NT2/D1 (cell line): ENCODE data around the gene KRT81.
"Not testable (repeated sequence)": the region's sequence is repeated elsewhere in the genome, so short reads cannot be mapped to it uniquely, and the experiment has no call there.

ENCODE experiments used
- DNase-seq: peaks from one replicate; pipeline ENCODE4 v3.0.0-alpha.2; 2011; ENCODE audit warnings: low read depth, low spot score
- H3K27me3 ChIP-seq: 2 replicates; pipeline ENCODE4 v1.6.0; 2011; ENCODE audit warnings: mild to moderate bottlenecking; ENCODE audit not compliant: insufficient read length, insufficient read depth
- H3K36me3 ChIP-seq: 2 replicates; pipeline ENCODE4 v1.6.1; 2011; ENCODE audit warnings: mild to moderate bottlenecking, low read length, mixed read lengths; ENCODE audit not compliant: insufficient read depth, insufficient read length
- H3K4me1 ChIP-seq: 2 replicates; pipeline ENCODE4 v1.5.1; 2011; ENCODE audit not compliant: insufficient read depth, insufficient read length
- H3K4me3 ChIP-seq: 2 replicates; pipeline ENCODE4 v1.5.1; 2011; ENCODE audit warnings: low read depth; ENCODE audit not compliant: insufficient read length
- H3K9ac ChIP-seq: 2 replicates; pipeline ENCODE4 v1.6.0; 2011; ENCODE audit warnings: low read depth; ENCODE audit not compliant: insufficient read length
- H3K9me3 ChIP-seq: 2 replicates; pipeline ENCODE4 v1.5.1; 2011; ENCODE audit warnings: mild to moderate bottlenecking, low read length; ENCODE audit not compliant: insufficient read depth
- SUZ12 ChIP-seq: IDR thresholded peaks from 2 replicates; pipeline ENCODE4 v1.6.1; 2011; ENCODE audit not compliant: insufficient read length, insufficient read depth; ENCODE audit errors: extremely low read depth
- YY1 ChIP-seq: IDR thresholded peaks from 2 replicates; pipeline ENCODE4 v1.6.1; 2011; ENCODE audit not compliant: insufficient read length, insufficient read depth
- ZNF274 ChIP-seq: IDR thresholded peaks from 2 replicates; pipeline ENCODE4 v1.6.1; 2011; ENCODE audit warnings: mild to moderate bottlenecking, low read depth, low read length

Gene KRT81

DNA sequence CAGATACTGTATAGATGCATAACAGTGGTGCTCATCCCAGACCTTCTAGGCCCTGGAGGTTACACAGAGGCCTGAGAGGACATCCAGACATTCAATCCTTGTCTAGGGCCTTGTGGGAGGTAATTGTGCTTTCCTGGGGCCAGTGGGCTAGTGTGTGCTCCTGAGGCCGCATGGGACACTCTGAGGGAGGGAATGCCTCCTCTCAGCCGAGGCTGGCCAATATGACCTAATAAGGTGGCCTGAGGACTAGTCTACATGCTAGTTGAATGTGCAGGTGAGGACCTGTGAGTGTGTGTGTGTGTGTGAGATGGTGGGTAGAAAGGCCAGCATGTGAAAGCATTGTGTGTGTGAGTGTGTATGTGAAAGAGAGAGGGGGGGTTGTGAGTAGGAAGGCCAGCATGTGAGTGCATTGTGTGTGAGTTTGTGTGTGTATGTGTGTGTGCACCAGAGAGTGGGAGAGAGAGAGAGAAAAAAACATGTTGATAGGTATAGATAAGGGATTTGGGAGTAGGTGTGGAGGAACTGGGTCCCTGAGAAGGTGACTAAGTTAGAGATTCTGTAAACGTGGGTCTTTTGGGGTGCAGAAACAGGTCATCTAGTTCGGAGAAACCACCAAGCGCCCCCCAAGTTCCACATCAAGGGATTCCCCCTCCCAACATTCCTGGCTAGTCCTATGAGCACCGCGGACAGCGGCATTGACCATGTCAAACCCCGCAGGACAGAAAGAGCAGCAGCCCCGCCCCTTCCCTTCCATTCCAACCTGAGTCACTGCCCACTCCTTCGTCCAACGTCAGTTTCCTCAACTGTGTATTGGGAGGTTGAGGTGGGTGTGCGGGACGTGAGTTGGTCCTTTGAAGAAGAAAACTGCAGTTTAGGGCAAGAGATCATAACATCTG is 9.7 kb upstream of the KRT81 start:
- Histone ChIP-seq H3K27me3 (peaks cover 8% of the 10 kb centered on the region), H3K4me1 (peaks cover 7% of the 10 kb centered on the region), H3K9ac (no peak overlapping the region), H3K9me3 (no peaks in the 10 kb centered on the region), H3K4me3 (no peak overlapping the region), H3K36me3 (no peaks in the 10 kb centered on the region)
- DNase-seq: no peak
- TF ChIP-seq ZNF274 (no peak), SUZ12 (no peak)

DNA sequence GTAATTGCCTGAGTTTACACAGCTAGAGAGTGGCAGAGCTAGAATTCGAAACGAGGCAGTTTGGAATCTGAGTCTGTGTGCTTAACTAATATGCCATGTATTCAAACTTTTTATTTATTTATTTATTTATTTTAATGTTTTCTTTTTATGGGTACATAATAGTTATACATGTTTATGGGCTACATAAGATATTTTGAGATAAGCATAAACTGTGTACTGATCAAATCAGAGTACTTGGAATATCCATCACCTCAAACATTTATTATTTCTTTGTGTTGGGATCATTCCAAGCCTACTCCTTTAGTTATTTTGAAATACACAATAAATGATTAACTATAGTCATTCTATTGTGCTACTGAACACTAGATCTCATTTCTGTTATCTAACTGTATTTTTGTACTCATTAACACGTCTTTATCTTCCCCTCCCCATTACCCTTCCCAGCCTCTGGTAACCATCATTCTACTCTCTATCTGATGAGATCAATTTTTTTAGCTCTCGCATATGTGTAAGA is 7.4 kb upstream of the KRT81 start:
- no peak overlapping the region for H3K9ac ChIP-seq
- H3K27me3 ChIP-seq: peaks cover 8% of the 10 kb centered on the region
- H3K4me3 ChIP-seq: no peak overlapping the region
- H3K9me3 ChIP-seq: no peaks in the 10 kb centered on the region
- no peaks in the 10 kb centered on the region for H3K36me3 ChIP-seq
- no peak for TF ChIP-seq SUZ12
- TF ChIP-seq YY1: no peak
- TF ChIP-seq ZNF274: no peak
- no peaks in the 10 kb centered on the region for H3K4me1 ChIP-seq
- no peak for DNase-seq

DNA sequence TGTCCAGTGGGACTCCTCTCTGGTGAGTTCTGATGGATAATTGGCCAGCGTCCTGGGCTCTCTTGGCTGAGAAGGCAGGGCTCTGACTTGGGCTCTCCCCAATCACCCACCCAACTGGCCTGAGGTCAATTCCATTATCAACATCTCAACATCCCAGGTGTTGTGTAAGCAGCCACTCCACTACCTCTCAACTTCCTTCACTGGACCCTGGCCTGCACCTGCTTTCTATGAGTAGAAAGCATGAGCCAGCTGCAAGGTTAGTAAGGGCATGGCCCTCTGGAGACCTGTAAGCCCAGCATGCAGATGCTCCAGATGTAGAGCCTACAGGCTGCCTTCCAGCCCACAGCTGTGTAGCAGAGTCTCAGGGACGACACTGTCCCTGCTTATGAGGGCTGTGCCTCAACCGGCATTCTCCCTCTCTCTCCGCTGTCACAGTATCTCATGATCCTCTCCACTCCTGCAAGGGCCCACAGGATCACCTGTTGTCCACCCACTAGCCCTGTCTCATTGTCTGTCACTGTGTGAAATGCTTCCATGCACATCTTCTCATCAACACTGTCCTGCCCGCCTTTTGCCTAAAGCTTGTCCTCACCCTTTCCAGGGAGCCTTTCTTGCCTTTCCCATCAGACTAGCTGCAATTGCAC is 5.4 kb upstream of the KRT81 start:
- Histone ChIP-seq H3K36me3 (no peaks in the 10 kb centered on the region), H3K27me3 (peaks cover 8% of the 10 kb centered on the region), H3K4me1 (no peaks in the 10 kb centered on the region), H3K9me3 (no peaks in the 10 kb centered on the region), H3K9ac (no peak overlapping the region), H3K4me3 (no peak overlapping the region)
- DNase-seq: no peak
- TF ChIP-seq YY1: no peak
- no peak for TF ChIP-seq SUZ12

DNA sequence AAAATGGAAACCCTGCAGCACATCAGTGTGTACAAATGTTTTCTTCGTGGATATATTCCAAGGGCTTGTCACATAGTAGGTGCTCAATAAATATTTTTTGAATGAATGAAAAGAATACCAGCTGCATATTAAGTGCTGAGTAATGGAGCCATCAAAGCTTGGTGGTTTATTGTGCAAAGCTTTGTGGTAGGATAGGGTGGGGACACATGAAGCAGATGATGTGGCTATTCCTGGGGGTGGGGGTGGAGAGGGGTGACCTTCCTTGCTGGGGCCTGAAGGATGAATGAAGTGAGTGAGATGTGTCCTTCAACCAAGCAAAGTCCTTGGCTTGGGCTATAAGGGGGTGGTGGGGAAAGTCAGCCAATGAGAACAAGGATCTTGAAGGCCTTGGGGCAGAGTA is 4.3 kb upstream of the KRT81 start:
- Histone ChIP-seq H3K27me3 (peaks cover 8% of the 10 kb centered on the region), H3K4me1 (no peaks in the 10 kb centered on the region), H3K9ac (no peak overlapping the region), H3K4me3 (no peak overlapping the region), H3K9me3 (no peaks in the 10 kb centered on the region), H3K36me3 (no peaks in the 10 kb centered on the region)
- TF ChIP-seq YY1 (no peak), ZNF274 (no peak), SUZ12 (no peak)
- no peak for DNase-seq

DNA sequence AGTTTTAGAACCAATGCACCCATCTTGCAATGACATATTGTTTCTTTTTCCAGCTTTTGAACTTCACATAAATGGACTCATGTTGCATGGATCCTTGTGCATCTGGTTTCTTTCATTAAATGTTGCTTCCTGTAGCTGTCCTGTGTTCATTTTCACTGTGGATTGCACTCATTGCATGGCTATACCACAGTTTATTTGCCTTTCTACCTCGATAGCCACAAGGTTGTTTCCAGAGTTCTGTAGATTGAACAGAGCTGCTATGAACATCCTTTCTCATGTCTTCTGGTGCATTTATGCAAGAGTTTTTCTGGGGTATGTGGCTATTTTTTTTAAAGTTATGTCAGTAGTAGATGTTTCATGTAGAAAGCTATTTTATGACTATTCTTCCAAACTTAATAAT is 3.5 kb upstream of the KRT81 start:
- TF ChIP-seq YY1: no peak
- no peak for TF ChIP-seq ZNF274
- TF ChIP-seq SUZ12: no peak
- peaks cover 8% of the 10 kb centered on the region for H3K27me3 ChIP-seq
- no peaks in the 10 kb centered on the region for H3K4me1 ChIP-seq
- H3K9me3 ChIP-seq: no peaks in the 10 kb centered on the region
- no peak overlapping the region for H3K4me3 ChIP-seq
- H3K36me3 ChIP-seq: no peaks in the 10 kb centered on the region
- no peak overlapping the region for H3K9ac ChIP-seq
- DNase-seq: no peak

DNA sequence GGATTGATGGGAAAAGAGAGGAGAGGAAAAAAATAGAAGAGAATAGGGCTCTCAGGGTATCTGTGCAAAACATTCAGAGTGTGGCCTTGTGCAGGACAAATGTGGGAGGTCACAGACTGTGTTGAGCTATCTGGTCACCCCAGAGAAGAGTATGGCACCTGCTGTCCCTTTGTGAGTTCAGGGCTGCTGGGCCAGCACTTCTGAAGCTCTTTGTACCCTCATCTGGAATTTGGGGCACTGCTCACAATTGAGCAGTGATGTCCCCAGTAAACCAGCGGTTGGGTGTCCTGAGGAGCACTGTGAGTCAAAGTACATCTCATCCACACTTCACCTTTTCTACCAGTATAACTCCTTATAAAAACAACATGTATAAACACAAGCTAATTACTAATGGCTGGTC is 2.6 kb upstream of the KRT81 start:
- H3K27me3 ChIP-seq: peaks cover 8% of the 10 kb centered on the region
- H3K4me1 ChIP-seq: no peaks in the 10 kb centered on the region
- H3K4me3 ChIP-seq: no peak overlapping the region
- no peaks in the 10 kb centered on the region for H3K36me3 ChIP-seq
- DNase-seq: no peak
- H3K9ac ChIP-seq: no peak overlapping the region
- H3K9me3 ChIP-seq: no peaks in the 10 kb centered on the region
- TF ChIP-seq YY1 (no peak), SUZ12 (no peak), ZNF274 (no peak)

DNA sequence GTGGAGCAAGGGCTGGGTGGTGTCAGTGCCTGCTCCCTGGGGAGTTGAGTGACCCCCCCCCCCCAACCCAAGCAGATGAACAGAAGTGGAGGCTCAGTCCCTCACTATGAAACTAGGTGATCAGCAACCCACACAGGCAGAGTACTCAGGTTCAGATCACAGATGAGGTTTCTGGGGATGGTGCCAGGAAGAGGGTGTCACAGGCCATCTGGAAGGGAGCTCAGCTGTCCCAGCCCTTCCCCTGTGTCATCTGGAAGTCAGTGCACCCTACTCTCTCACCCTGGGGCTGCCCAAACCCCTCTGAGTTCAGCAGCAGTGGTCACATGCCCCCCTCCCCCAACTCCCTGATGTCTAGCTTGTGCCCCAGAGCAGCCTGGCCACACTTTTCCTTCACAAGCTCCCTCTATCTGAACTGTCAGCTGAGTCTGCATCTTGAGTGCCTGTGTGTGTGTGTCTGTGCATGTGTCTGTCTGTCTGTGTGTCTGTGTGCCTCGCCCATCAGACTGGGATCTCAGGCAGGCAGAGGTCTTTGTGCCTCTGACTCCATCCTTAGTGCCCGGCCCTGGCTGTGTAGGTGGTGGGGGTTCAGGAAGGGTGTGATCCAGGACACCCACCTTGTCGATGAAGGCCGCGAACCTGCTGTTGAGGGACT is 725 bp downstream of the KRT81 start:
- H3K27me3 ChIP-seq, H3K9ac ChIP-seq, H3K36me3 ChIP-seq, H3K4me3 ChIP-seq, H3K4me1 ChIP-seq, H3K9me3 ChIP-seq, DNase-seq: not testable (repeated sequence)

DNA sequence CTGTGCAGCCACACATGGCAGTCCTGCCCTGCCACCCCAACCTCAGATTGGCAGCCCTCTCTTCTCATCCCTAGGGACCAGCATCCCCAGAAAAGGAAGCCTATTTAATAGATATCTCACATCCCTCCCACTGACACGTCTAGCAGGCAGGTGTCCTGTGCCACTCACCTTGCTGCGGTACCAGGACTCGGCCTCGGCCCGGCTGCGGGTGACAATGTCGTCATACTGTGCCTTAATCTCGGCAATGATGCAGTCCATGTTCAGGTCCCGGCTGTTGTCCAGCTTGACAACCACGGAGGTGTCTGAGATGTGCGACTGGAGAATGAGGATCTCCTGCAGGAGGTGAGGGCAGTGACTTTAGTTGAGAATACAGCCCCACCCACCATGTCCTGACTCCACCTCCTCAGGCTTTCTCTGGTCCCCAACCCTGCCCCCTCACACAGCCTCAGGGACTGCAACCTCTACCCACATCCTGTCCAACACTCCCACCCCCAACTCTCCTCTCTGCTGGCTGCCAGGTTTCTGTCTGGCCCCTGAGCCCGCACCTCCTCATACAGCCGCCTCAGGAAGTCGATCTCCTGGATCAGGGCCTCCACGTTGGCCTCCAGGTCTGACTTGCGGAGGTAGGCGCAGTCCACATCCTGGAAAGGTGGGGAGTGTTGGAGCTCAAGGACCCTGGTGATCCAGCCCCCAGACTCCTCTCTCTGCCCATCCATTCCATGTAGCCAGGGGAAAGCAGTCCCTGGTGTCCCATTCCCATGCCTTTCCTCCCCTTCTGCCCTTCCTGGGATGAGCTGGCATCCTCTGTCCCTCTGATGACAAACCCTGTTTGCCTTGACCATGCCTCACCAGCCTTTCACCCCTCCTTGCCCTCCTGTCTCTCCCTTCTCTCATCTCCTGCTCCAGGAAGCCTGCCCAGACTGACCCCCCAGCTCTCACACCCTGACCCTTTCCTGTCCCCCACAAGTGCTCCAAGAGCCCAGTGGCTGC is 3.2 kb downstream of the KRT81 start:
- H3K36me3 ChIP-seq, H3K4me3 ChIP-seq, H3K27me3 ChIP-seq, H3K9ac ChIP-seq, H3K4me1 ChIP-seq, H3K9me3 ChIP-seq, DNase-seq: not testable (repeated sequence)
